ENCODE measurements around the gene AP2A1. TPM values are rescaled to one million over a fixed set of nuclear protein-coding genes. Genes with fewer than 3 reads are reported as not detected.

AP2A1 gene
- total RNA-seq, 4 donors from 2014 or later = 69.9 to 103 (median 76.1) TPM

DNA sequence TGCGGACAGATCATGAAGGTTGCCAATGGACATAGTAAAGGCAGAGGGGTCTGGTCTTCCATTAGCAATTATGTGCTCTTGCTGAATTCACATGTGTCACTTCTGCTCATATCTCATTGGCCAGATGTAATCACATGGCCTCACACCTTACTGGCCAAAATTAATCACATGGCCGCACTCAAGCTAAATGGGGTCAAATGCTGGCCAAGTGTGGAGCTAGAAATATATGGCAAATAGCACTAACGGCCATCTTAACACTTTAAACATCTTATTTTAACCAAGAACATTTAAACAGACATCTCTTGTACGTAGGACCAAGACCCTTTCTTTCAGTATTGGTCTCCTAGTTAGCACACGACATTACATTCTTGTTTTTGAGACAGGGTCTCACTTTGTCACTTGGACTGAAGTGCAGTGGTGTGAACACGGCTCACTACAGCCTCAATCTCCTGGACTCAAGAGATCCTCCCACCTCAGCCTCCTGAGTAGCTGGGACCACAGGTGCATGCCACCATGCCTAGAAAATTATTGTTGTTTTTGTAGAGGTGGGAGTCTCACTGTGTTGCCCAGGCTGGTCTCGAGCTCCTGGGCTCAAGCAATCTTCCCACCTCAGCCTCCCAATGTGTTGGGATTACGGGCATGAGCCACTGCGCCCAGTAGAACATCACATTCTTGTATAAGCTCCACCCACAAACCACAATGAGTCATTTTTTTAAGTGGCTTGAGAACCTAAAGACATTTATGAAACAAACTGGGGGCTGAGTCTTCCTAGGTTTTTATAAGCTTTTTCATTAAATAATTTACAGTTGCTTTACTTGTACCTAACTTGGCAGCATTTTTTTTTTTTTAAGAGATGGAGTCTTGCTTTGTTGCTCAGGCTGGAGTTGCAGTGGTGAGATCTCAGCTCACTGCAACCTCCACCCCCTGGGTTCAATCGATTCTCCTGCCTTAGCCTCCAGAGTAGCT, 81.2 kb downstream of the AP2A1 start:
- no peak for ATAC-seq
- H3K27me3 ChIP-seq = no peaks in the 10 kb centered on the region
- no peak overlapping the region for H3K4me3 ChIP-seq
- 85 to 100% methylated on average over 5 to 7 of the region's 10 CpGs for WGBS, 2 donors (ENCODE audit: low coverage in 1 of 2)
- no peaks in the 10 kb centered on the region for H3K9me3 ChIP-seq
- no peaks in the 10 kb centered on the region for H3K36me3 ChIP-seq
- no peak overlapping the region for H3K27ac ChIP-seq
- H3K4me1 ChIP-seq = peaks cover 0 to 21% (median 11%) of the 10 kb centered on the region in 3 donors
- TF ChIP-seq CTCF (IDR thresholded peaks at IDR 0.05) (no peak), EP300 (IDR thresholded peaks at IDR 0.05) (no peak), POLR2AphosphoS5 (IDR thresholded peaks at IDR 0.05) (no peak), POLR2A (IDR thresholded peaks at IDR 0.05) (no peak)

DNA sequence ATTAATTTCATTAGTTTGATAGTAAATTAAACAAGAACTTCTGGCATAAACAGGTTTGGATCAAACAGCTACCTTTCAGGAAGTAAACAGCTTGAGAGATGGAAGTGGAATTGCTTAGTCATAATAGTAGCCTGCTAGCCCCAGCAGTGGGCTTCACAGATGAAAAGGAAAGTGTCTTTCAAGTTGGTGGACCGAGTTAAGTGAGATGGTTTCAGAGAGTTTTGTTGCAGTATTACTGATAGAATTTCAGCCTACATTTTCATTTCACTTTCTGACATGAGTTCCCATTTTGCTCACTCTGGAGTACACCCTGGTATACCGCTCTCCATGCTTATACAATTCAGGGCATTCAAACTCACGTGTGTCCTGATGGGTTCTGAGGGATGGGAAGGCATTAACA, 82.1 kb downstream of the AP2A1 start:
- H3K27me3 ChIP-seq = no peaks in the 10 kb centered on the region
- H3K9me3 ChIP-seq = no peaks in the 10 kb centered on the region
- H3K27ac ChIP-seq = no peak overlapping the region
- WGBS, 2 donors (ENCODE audit: low coverage in 1 of 2) = 97 to 100% methylated on average over 1 to 3 of the region's 3 CpGs
- no peak for ATAC-seq
- H3K36me3 ChIP-seq = no peaks in the 10 kb centered on the region
- TF ChIP-seq POLR2A (IDR thresholded peaks at IDR 0.05) = no peak
- peaks cover 0 to 30% (median 15%) of the 10 kb centered on the region in 3 donors for H3K4me1 ChIP-seq
- no peak overlapping the region for H3K4me3 ChIP-seq

- Histone ChIP-seq H3K9me3 (no peaks in the 10 kb centered on the region), H3K4me1 (peaks cover 0 to 37% (median 15%) of the 10 kb centered on the region in 3 donors), H3K27me3 (no peaks in the 10 kb centered on the region), H3K36me3 (peaks cover 0 to 4% of the 10 kb centered on the region in 2 donors), H3K27ac (peak overlapping the region; percentile 97 to 100 (median 98)), H3K4me3 (peak overlapping the region in 1 of 2 donors; percentile 98)
- ATAC-seq = no peak
- 85 to 86% methylated on average over 8 to 12 of the region's 15 CpGs for WGBS, 2 donors (ENCODE audit: low coverage in 1 of 2)
- no peak for TF ChIP-seq POLR2A (IDR thresholded peaks at IDR 0.05)
- no peak for TF ChIP-seq CTCF (IDR thresholded peaks at IDR 0.05)
- TF ChIP-seq EP300 (IDR thresholded peaks at IDR 0.05) = no peak
- TF ChIP-seq POLR2AphosphoS5 (IDR thresholded peaks at IDR 0.05) = no peak
These were observed 82.8 kb downstream of the AP2A1 start for GRCh38 chr19:49849433-49850220.

- no peaks in the 10 kb centered on the region for H3K27me3 ChIP-seq
- H3K9me3 ChIP-seq = no peaks in the 10 kb centered on the region
- peak overlapping the region; percentile 80 to 98 for H3K4me3 ChIP-seq
- no peak for ATAC-seq
- 13 to 50% methylated on average over 3 to 10 of the region's 12 CpGs for WGBS, 2 donors (ENCODE audit: low coverage in 1 of 2)
- H3K4me1 ChIP-seq = peaks cover 0 to 42% (median 15%) of the 10 kb centered on the region in 3 donors
- peak overlapping the region; percentile 97 to 100 (median 98) for H3K27ac ChIP-seq
- peaks cover 0 to 10% of the 10 kb centered on the region in 2 donors for H3K36me3 ChIP-seq
- TF ChIP-seq EP300 (IDR thresholded peaks at IDR 0.05) (no peak), CTCF (IDR thresholded peaks at IDR 0.05) (no peak), POLR2AphosphoS5 (IDR thresholded peaks at IDR 0.05) (no peak), POLR2A (IDR thresholded peaks at IDR 0.05) (no peak)
These were observed 83.4 kb downstream of the AP2A1 start for GRCh38 chr19:49850221-49850486.

All from gastroesophageal sphincter (tissue), 4 donors.